GM13976 (cell line): ENCODE measurements around the gene ALG12.

Source experiments
- DNase-seq: peaks from one replicate; pipeline ENCODE4 v3.0.0; 2012; ENCODE audit warnings: low spot score
- in situ Hi-C: fragments of 300-500 bp; cut with MboI; formaldehyde crosslinking; loops from one replicate; pipeline ENCODE4 v1.12.0; 2022; ENCODE audit warnings: low sequenced_read_pairs, mixed read lengths, inconsistent platforms; ENCODE audit not compliant: unreplicated experiment
- TF ChIP-seq, protein P1 (sequence below): IDR thresholded peaks from 2 replicates; pipeline ENCODE4 v1.5.1; 2012; ENCODE audit warnings: borderline replicate concordance, mild to moderate bottlenecking; ENCODE audit not compliant: insufficient read depth; ENCODE audit errors: extremely low read depth, missing control alignments, control extremely low read depth

Gene ALG12

GRCh38 chr22:49858827-49859226, 59.4 kb downstream of the ALG12 start:
- TF ChIP-seq, protein P1, sequence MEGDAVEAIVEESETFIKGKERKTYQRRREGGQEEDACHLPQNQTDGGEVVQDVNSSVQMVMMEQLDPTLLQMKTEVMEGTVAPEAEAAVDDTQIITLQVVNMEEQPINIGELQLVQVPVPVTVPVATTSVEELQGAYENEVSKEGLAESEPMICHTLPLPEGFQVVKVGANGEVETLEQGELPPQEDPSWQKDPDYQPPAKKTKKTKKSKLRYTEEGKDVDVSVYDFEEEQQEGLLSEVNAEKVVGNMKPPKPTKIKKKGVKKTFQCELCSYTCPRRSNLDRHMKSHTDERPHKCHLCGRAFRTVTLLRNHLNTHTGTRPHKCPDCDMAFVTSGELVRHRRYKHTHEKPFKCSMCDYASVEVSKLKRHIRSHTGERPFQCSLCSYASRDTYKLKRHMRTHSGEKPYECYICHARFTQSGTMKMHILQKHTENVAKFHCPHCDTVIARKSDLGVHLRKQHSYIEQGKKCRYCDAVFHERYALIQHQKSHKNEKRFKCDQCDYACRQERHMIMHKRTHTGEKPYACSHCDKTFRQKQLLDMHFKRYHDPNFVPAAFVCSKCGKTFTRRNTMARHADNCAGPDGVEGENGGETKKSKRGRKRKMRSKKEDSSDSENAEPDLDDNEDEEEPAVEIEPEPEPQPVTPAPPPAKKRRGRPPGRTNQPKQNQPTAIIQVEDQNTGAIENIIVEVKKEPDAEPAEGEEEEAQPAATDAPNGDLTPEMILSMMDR = no peak
- no peak for DNase-seq
- in situ Hi-C loops = no loop called here

DNA sequence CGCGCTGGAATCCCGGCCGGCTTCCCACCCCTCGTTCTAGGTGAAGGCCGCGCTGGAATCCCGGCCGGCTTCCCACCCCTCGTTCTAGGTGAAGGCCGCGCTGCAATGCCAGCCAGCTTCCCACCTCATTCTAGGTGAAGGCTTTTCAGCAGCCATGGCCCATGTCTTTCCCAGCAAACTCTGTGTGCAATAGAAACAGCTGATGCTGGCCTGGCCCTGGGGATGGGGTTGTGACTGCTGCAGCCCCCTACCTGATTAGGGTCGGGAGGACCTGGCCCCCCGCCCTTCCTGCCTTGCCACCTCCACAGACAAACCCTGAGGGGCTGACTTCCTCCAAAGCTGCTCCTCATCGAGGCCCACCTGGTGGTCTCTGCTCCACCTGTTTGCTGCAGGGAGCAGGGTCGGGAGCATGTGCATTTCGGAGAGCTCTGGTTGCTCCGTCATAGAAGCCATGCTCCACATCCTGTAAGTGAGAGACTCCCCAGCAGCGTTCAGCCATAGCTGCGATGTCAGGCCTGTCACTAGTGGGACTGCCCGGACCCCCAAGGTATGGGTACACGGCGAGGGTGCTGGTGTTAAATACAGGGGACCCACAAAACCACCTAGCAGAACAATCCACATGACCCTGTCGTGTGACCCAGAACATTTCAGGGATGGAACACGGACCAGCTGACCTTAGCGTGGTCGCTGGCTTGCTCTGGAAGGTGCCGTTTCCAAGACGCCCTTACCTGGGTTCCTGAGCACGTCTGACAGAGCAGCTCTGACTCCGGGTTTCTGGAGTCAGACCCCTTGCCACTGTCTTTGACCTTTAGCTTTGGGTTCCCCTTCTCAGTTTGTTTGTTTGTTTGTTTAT, 61.2 kb downstream of the ALG12 start:
- no peak for DNase-seq
- TF ChIP-seq, protein P1 = no peak
- in situ Hi-C loops = no loop called here

- in situ Hi-C loops = no loop called here
- TF ChIP-seq, protein P1 = no peak
- no peak for DNase-seq
Measured at GRCh38 chr22:49856343-49856742, 61.9 kb downstream of the ALG12 start.

- TF ChIP-seq, protein P1 = no peak
- no peak for DNase-seq
- in situ Hi-C loops = no loop called here
Measured at GRCh38 chr22:49855251-49855911, 62.9 kb downstream of the ALG12 start.

DNA sequence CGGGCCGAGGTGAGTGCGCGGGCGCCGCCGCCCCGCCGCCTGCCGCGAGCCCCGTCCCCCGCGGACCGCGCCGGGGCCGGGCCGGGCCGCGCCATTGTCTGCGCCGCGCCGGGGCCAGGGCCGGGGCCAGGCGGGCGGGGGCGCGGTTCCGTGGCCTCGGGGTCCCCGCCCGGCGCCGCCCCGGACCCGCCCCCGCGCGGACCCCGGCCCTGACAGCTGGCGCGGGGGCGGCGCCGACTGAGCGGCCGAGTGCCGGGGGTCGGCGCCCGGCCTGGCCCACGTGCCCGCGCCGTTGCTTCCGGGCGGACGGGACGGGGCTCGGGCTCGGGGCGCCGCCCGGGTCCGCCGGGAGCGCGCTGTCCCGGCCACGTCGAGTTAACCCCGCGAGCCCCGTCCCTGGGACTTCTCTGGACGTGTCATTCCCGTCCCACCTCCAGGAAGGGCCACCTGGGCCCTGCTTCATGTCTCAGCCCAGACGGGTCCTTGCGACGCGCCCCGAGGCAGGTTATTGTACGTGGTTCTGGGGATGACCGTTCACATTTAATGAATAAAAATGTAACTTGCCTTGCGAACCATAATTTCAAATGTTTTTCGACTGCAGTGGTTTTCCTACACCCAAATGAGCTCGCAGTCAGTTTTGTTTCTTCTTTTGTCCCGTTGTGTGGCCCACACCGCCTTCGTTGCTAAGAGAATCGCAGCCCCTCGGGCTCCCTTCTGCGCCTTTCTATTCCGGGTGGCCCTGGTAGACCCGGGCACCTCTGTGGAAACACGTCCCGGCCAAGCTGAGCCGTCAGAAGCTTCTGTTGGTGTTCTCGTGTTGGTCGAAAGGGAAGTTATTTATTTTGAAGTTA, 64.0 kb downstream of the ALG12 start:
- DNase-seq = peak; percentile 60
- TF ChIP-seq, protein P1 = no peak
- in situ Hi-C loops = no loop called here
